Cardiac fibroblast (primary cell): ENCODE results near the gene ERGIC1.

Source experiments
- DNase-seq, 2 donors: peaks; one replicate each; pipeline versions ENCODE4 v3.0.0 to v3.0.0-alpha.2; 2010; ENCODE audit warnings: low read depth in 2 of 2
- H3K4me3 ChIP-seq, 2 donors: replicated peaks in 1 of 2; 1 replicate in 1 of 2; 2 replicates in 1 of 2; pipeline ENCODE4 v1.5.1; 2011; ENCODE audit warnings: low read depth in 2 of 2, low read length in 2 of 2, mild to moderate bottlenecking in 2 of 2, moderate library complexity in 1 of 2
- CTCF ChIP-seq: IDR thresholded peaks from one replicate; pipeline ENCODE4 v1.5.1; 2011; ENCODE audit warnings: low read depth, mild to moderate bottlenecking, low read length, inconsistent platforms

Gene ERGIC1

GRCh38 chr5:172903790-172904189 is 69.7 kb downstream of the ERGIC1 start:
- no peak overlapping the region for H3K4me3 ChIP-seq
- peak; percentile 93 to 96 for DNase-seq
- TF ChIP-seq CTCF, result no peak

GRCh38 chr5:172904312-172904642 is 70.2 kb downstream of the ERGIC1 start:
- DNase-seq, result no peak
- no peak overlapping the region for H3K4me3 ChIP-seq
- TF ChIP-seq CTCF, result no peak

- peak; percentile 78 to 87 for DNase-seq
- no peak for TF ChIP-seq CTCF
- no peak overlapping the region for H3K4me3 ChIP-seq
Measured at GRCh38 chr5:172904643-172905345, 70.7 kb downstream of the ERGIC1 start.

- TF ChIP-seq CTCF, result no peak
- no peak overlapping the region for H3K4me3 ChIP-seq
- no peak for DNase-seq
Measured at GRCh38 chr5:172905346-172906140, 71.5 kb downstream of the ERGIC1 start.

- H3K4me3 ChIP-seq, result no peak overlapping the region
- peak; percentile 67 to 75 for DNase-seq
- TF ChIP-seq CTCF, result no peak
Measured at GRCh38 chr5:172906436-172906835, 72.4 kb downstream of the ERGIC1 start.

GRCh38 chr5:172906888-172907287 is 72.8 kb downstream of the ERGIC1 start:
- DNase-seq, result no peak
- H3K4me3 ChIP-seq, result no peak overlapping the region
- TF ChIP-seq CTCF, result no peak
